HCT116 (cell line): ENCODE data around the gene MYO16. TPM values are rescaled to one million over a fixed set of nuclear protein-coding genes. Genes with fewer than 3 reads are reported as not detected.

Source experiments
- ATAC-seq: fragments of 200-7000 bp; cut with Tn5 transposase; 2 replicates; pipeline ENCODE4 v1.9.1; 2020; ENCODE audit warnings: mild to moderate bottlenecking, moderate library complexity
- BruUV-seq: library from RNA; stranded (reverse); fragments of 400-500 nt; replicated peaks from 2 replicates; lab custom pipeline; 2021; lab: Mats Ljungman, UMichigan
- CTCF ChIA-PET: fragments of 300-600 bp; sonication (Branson Sonifier 250); formaldehyde crosslinking; loops from one replicate; lab custom pipeline; 2021; ENCODE audit warnings: antibody characterized with exemption; lab: Charles Lee
- POLR2A ChIA-PET: fragments of 300-600, 350-600 bp; sonication (Branson Sonifier 250); formaldehyde crosslinking; loops from one replicate; lab custom pipeline; 2021; ENCODE audit warnings: antibody characterized with exemption; lab: Charles Lee
- RAD21 ChIA-PET, 2 experiments: fragments of 300-600 bp; sonication (Branson Sonifier 250); formaldehyde crosslinking; loops; one replicate each; lab custom pipeline; 2023; ENCODE audit warnings: low total read pairs in 2 of 2; ENCODE audit not compliant: uncharacterized antibody in 2 of 2, unreplicated experiment in 2 of 2, low non-redundant PET in 1 of 2; lab: Charles Lee
- DNase-seq: peaks from one replicate; pipeline ENCODE4 v3.0.0-alpha.2; 2010; ENCODE audit warnings: low read depth, low spot score
- H2AFZ ChIP-seq: fragments of 200-600 bp; shearing (Covaris generic), sonication (generic); 2 replicates; pipeline ENCODE4 v1.6.1; 2017; ENCODE audit warnings: low read depth, mixed run types, mixed read lengths, antibody characterized with exemption, low read length; ENCODE audit not compliant: poor library complexity, severe bottlenecking
- H3K27ac ChIP-seq: 2 replicates; pipeline ENCODE4 v1.5.1; 2012; ENCODE audit warnings: low read depth, low read length
- H3K27me3 ChIP-seq: fragments of 200-600 bp; sonication (generic); 2 replicates; pipeline ENCODE4 v1.6.1; 2016; ENCODE audit warnings: mixed run types, low read length, mixed read lengths; ENCODE audit not compliant: insufficient read depth
- H3K36me3 ChIP-seq, 2 experiments: fragments of 200-500 bp in 1 of 2; fragments of 200-600 bp in 1 of 2; sonication (Bioruptor generic) in 1 of 2; sonication (generic) in 1 of 2; 2 replicates each; pipeline versions ENCODE4 v1.5.1 to v1.6.1; 2014 to 2016; ENCODE audit warnings: low read length in 2 of 2, inconsistent platforms in 1 of 2, mixed read lengths in 1 of 2, mixed run types in 1 of 2; ENCODE audit not compliant: insufficient read depth in 2 of 2, control insufficient read depth in 1 of 2
- H3K4me1 ChIP-seq, 2 experiments: fragments of 200-600 bp in 1 of 2; sonication (generic) in 1 of 2; 2 replicates each; pipeline versions ENCODE4 v1.5.1 to v1.6.1; 2012 to 2017; ENCODE audit warnings: low read length in 2 of 2, inconsistent platforms in 1 of 2, mild to moderate bottlenecking in 1 of 2, mixed read lengths in 1 of 2, mixed run types in 1 of 2, moderate library complexity in 1 of 2; ENCODE audit not compliant: insufficient read depth in 2 of 2, control insufficient read depth in 1 of 2
- H3K4me2 ChIP-seq: fragments of 200-600 bp; sonication (generic); 2 replicates; pipeline ENCODE4 v1.6.1; 2017; ENCODE audit warnings: mixed run types, low read length, mixed read lengths
- H3K4me3 ChIP-seq, 2 experiments: fragments of 200-600 bp in 1 of 2; sonication (generic) in 1 of 2; replicated peaks in 1 of 2; 2 replicates each; pipeline ENCODE4 v1.5.1; 2011 to 2016; ENCODE audit warnings: low read length in 2 of 2, control low read depth in 1 of 2, low read depth in 1 of 2, mild to moderate bottlenecking in 1 of 2, mixed read lengths in 1 of 2, mixed run types in 1 of 2
- H3K79me2 ChIP-seq: fragments of 200-600 bp; sonication (generic); 2 replicates; pipeline ENCODE4 v1.6.1; 2017; ENCODE audit warnings: mild to moderate bottlenecking, mixed run types, low read length, moderate library complexity, mixed read lengths; ENCODE audit not compliant: insufficient read depth
- H3K9ac ChIP-seq: fragments of 200-600 bp; sonication (generic); 2 replicates; pipeline ENCODE4 v1.6.1; 2016; ENCODE audit warnings: low read length, mixed read lengths
- H3K9me2 ChIP-seq: fragments of 200-600 bp; sonication (generic), shearing (Covaris generic); 2 replicates; pipeline ENCODE4 v1.6.1; 2017; ENCODE audit warnings: mixed run types, mild to moderate bottlenecking, moderate library complexity; ENCODE audit not compliant: insufficient read depth
- H3K9me3 ChIP-seq, 2 experiments: fragments of 200-500 bp in 1 of 2; fragments of 200-600 bp in 1 of 2; sonication (Bioruptor generic) in 1 of 2; sonication (generic) in 1 of 2; 2 replicates each; pipeline ENCODE4 v1.6.1; 2014 to 2017; ENCODE audit warnings: low read length in 2 of 2, mixed read lengths in 2 of 2, inconsistent platforms in 1 of 2, low read depth in 1 of 2, mild to moderate bottlenecking in 1 of 2, mixed run types in 1 of 2, moderate library complexity in 1 of 2; ENCODE audit not compliant: control insufficient read depth in 1 of 2, insufficient read depth in 1 of 2
- H4K20me1 ChIP-seq: fragments of 200-600 bp; sonication (generic), shearing (Covaris generic); 2 replicates; pipeline ENCODE4 v1.6.1; 2017; ENCODE audit warnings: mixed run types, mild to moderate bottlenecking, moderate library complexity; ENCODE audit not compliant: insufficient read depth
- CBX3 ChIP-seq: IDR thresholded peaks from 2 replicates; pipeline ENCODE4 v1.6.1; 2012; ENCODE audit warnings: low read depth
- EGR1 ChIP-seq: IDR thresholded peaks from 2 replicates; pipeline ENCODE4 v1.6.1; 2012; ENCODE audit warnings: low read depth
- MAX ChIP-seq: IDR thresholded peaks from 2 replicates; pipeline ENCODE4 v1.6.1; 2012
- REST ChIP-seq: IDR thresholded peaks from 2 replicates; pipeline ENCODE4 v1.6.1; 2012; ENCODE audit warnings: low read depth
- SIN3A ChIP-seq: IDR thresholded peaks from 2 replicates; pipeline ENCODE4 v1.6.1; 2012; ENCODE audit warnings: low read depth
- SP1 ChIP-seq: IDR thresholded peaks from 2 replicates; pipeline ENCODE4 v1.6.1; 2012; ENCODE audit warnings: low read depth
- SRF ChIP-seq: IDR thresholded peaks from 2 replicates; pipeline ENCODE4 v1.6.1; 2012; ENCODE audit warnings: low read depth
- ZNF274 ChIP-seq: fragments of 200-500 bp; sonication (Bioruptor generic); IDR thresholded peaks from 2 replicates; pipeline ENCODE4 v1.6.1; 2014; ENCODE audit warnings: mild to moderate bottlenecking, low read depth, low read length, inconsistent platforms
- intact Hi-C: fragments of 100-400 bp; cut with micrococcal nuclease; formaldehyde crosslinking; loops from 2 replicates; pipeline ENCODE4 v1.10.0; 2022
- total RNA-seq: library from RNA; stranded (reverse); gene quantifications from one replicate; pipeline ENCODE4 v1.2.1, GENCODE V29; 2021; ENCODE audit not compliant: unreplicated experiment
- TF ChIP-seq, protein P1 (sequence below), 3 experiments: fragments of 200-600 bp in 1 of 3; sonication (generic) in 1 of 3; IDR thresholded peaks in 2 of 3; conservative IDR thresholded peaks in 1 of 3; 2 replicates each; pipeline ENCODE4 v1.5.1; 2012 to 2017; ENCODE audit warnings: low read depth in 2 of 3, low read length in 2 of 3, antibody characterized with exemption in 1 of 3, borderline replicate concordance in 1 of 3, control low read depth in 1 of 3, mild to moderate bottlenecking in 1 of 3, mixed read lengths in 1 of 3, mixed run types in 1 of 3, moderate library complexity in 1 of 3; ENCODE audit not compliant: insufficient read depth in 1 of 3

The MYO16 gene
- total RNA-seq, 1 experiment from 2014 or later: 0.07 TPM

- Histone ChIP-seq H3K9me2 (no peaks in the 10 kb centered on the region), H3K36me3 (no peaks in the 10 kb centered on the region), H3K27ac (no peak overlapping the region), H3K79me2 (no peaks in the 10 kb centered on the region), H4K20me1 (no peaks in the 10 kb centered on the region), H3K9me3 (no peaks in the 10 kb centered on the region), H2AFZ (no peak overlapping the region), H3K4me3 (no peak overlapping the region), H3K27me3 (no peaks in the 10 kb centered on the region), H3K4me2 (no peak overlapping the region), H3K4me1 (no peaks in the 10 kb centered on the region), H3K9ac (no peak overlapping the region)
- ChIA-PET CTCF (no interaction called here), RAD21 (no interaction called here), POLR2A (no interaction called here)
- BruUV-seq: no TSS peak
- no peak for DNase-seq
- TF ChIP-seq SP1: no peak
- TF ChIP-seq REST: no peak
- TF ChIP-seq, protein P1, sequence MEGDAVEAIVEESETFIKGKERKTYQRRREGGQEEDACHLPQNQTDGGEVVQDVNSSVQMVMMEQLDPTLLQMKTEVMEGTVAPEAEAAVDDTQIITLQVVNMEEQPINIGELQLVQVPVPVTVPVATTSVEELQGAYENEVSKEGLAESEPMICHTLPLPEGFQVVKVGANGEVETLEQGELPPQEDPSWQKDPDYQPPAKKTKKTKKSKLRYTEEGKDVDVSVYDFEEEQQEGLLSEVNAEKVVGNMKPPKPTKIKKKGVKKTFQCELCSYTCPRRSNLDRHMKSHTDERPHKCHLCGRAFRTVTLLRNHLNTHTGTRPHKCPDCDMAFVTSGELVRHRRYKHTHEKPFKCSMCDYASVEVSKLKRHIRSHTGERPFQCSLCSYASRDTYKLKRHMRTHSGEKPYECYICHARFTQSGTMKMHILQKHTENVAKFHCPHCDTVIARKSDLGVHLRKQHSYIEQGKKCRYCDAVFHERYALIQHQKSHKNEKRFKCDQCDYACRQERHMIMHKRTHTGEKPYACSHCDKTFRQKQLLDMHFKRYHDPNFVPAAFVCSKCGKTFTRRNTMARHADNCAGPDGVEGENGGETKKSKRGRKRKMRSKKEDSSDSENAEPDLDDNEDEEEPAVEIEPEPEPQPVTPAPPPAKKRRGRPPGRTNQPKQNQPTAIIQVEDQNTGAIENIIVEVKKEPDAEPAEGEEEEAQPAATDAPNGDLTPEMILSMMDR (IDR thresholded peaks at IDR 0.05 in 2 of 3, conservative IDR thresholded peaks at IDR 0.05 in 1 of 3; ENCODE audit: borderline replicate concordance in 1 of 3, insufficient read depth in 1 of 3, low read depth in 2 of 3, low read length in 2 of 3): no peak
- TF ChIP-seq ZNF274: no peak
- TF ChIP-seq CBX3: no peak
- TF ChIP-seq SIN3A: no peak
- no peak for TF ChIP-seq EGR1
- no peak for TF ChIP-seq SRF
- TF ChIP-seq MAX: no peak
- ATAC-seq: no peak
- intact Hi-C loops: no loop called here
Measured at GRCh38 chr13:108860418-108860817, 231.0 kb downstream of the MYO16 start.
